ENCODE results near the gene TECRL.

TECRL gene

DNA sequence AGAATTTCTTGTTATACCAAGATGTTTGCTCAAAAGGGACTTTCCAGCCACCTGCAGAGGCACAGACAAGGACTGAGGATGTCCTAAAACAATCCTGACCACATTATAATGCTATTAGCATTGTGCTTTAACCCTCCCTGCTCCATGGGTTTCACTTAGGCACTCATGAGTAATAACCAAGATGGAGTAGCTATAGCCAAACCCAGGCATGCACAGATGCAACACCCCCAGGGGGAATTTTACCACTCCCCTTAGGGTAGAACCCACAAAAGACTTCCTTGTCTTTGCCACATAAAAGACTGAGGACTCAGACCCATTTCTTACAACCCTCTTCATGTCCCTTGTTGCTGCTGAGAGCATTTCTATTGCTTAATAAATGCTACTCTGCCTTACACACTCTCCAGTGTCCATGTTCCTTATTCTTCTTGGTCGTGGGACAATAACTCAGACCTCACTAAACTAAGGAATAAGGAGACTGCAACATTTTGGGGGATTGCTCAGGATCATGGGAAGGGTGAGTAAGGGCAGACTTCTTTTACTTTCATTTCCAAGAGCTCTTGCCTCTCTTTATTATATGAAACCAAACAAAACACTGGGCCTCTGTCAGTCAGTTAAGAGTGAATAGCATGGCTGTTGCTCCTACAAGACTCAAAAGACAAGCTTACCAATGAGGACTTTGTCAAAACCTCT lies 103.5 kb downstream of the TECRL start:
- Histone ChIP-seq H3K9ac (ENCODE audit: insufficient read length) (no peak overlapping the region), H3K9me3 (ENCODE audit: low read depth, low read length) (no peaks in the 10 kb centered on the region), H3K27ac (no peak overlapping the region), H3K36me3 (ENCODE audit: insufficient read depth, low read length) (no peaks in the 10 kb centered on the region), H3K4me3 (no peak overlapping the region)
- no peak for DNase-seq (ENCODE audit: low read depth, low spot score)
- TF ChIP-seq FOXP2 (optimal IDR thresholded peaks at IDR 0.05; ENCODE audit: control extremely low read depth, extremely low read length, insufficient read depth): no peak
- TF ChIP-seq EZH2 (IDR thresholded peaks at IDR 0.05): no peak
- TF ChIP-seq POLR2AphosphoS5 (IDR thresholded peaks at IDR 0.05; ENCODE audit: borderline replicate concordance, low read depth, low read length): no peak

DNA sequence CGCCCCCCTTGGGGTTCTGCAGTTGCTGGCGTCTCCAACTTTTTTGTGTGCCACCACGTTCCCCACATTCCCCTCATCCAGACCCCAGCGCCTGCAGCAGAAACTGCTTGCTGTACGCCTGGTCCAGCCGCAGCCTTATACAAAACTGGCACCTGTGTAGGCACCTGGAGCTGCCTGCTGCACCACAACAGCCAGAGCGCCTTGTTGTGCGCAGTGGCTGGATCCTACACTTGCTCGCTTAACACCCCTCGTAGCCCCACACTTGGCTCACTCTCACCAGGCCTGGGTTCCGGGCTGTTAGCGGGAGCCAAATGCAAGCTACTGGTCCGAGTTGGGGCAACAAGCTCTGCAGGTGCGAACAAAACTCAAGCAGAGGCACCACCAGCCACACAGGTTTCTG lies 136.8 kb downstream of the TECRL start:
- TF ChIP-seq EZH2 (IDR thresholded peaks at IDR 0.05): no peak
- no peak for TF ChIP-seq POLR2AphosphoS5 (IDR thresholded peaks at IDR 0.05; ENCODE audit: borderline replicate concordance, low read depth, low read length)
- no peak for TF ChIP-seq FOXP2 (optimal IDR thresholded peaks at IDR 0.05; ENCODE audit: control extremely low read depth, extremely low read length, insufficient read depth)

GRCh38 chr4:64271601-64272081 lies 137.6 kb downstream of the TECRL start:
- Histone ChIP-seq H3K27ac (no peak overlapping the region), H3K36me3 (ENCODE audit: insufficient read depth, low read length) (no peaks in the 10 kb centered on the region), H3K4me3 (no peak overlapping the region), H3K9me3 (ENCODE audit: low read depth, low read length) (no peaks in the 10 kb centered on the region; the same call in 1 of the 2 replicates), H3K9ac (ENCODE audit: insufficient read length) (no peak overlapping the region)
- no peak for DNase-seq (ENCODE audit: low read depth, low spot score)
- TF ChIP-seq EZH2 (IDR thresholded peaks at IDR 0.05) (no peak), FOXP2 (optimal IDR thresholded peaks at IDR 0.05; ENCODE audit: control extremely low read depth, extremely low read length, insufficient read depth) (no peak), POLR2AphosphoS5 (IDR thresholded peaks at IDR 0.05; ENCODE audit: borderline replicate concordance, low read depth, low read length) (no peak)

More for the DNA sequence above, 136.8 kb downstream of the TECRL start:
- no peak for DNase-seq (ENCODE audit: low read depth, low spot score)
- Histone ChIP-seq H3K9ac (ENCODE audit: insufficient read length) (no peak overlapping the region), H3K4me3 (no peak overlapping the region), H3K27ac (no peak overlapping the region), H3K36me3 (ENCODE audit: insufficient read depth, low read length) (no peaks in the 10 kb centered on the region), H3K9me3 (ENCODE audit: low read depth, low read length) (no peaks in the 10 kb centered on the region; the same call in 1 of the 2 replicates)

GRCh38 chr4:64266669-64267068 lies 142.6 kb downstream of the TECRL start:
- peak; percentile 18 for DNase-seq (ENCODE audit: low read depth, low spot score)
- Histone ChIP-seq H3K4me3 (0 out of 2 replicates have a peak overlapping the region, but pooled peaks have one; percentile 40), H3K27ac (peak overlapping the region; percentile 62), H3K36me3 (ENCODE audit: insufficient read depth, low read length) (no peaks in the 10 kb centered on the region), H3K9me3 (ENCODE audit: low read depth, low read length) (no peaks in the 10 kb centered on the region; the same call in 1 of the 2 replicates), H3K9ac (ENCODE audit: insufficient read length) (no peak overlapping the region)
- TF ChIP-seq POLR2AphosphoS5 (IDR thresholded peaks at IDR 0.05; ENCODE audit: borderline replicate concordance, low read depth, low read length): no peak; the same call in 1 of the 2 replicates
- no peak for TF ChIP-seq EZH2 (IDR thresholded peaks at IDR 0.05)
- TF ChIP-seq FOXP2 (optimal IDR thresholded peaks at IDR 0.05; ENCODE audit: control extremely low read depth, extremely low read length, insufficient read depth): no peak

- Histone ChIP-seq H3K27ac (no peak overlapping the region), H3K9ac (ENCODE audit: insufficient read length) (no peak overlapping the region), H3K4me3 (no peak overlapping the region), H3K36me3 (ENCODE audit: insufficient read depth, low read length) (no peaks in the 10 kb centered on the region), H3K9me3 (ENCODE audit: low read depth, low read length) (no peaks in the 10 kb centered on the region; the same call in 1 of the 2 replicates)
- no peak for DNase-seq (ENCODE audit: low read depth, low spot score)
- no peak for TF ChIP-seq EZH2 (IDR thresholded peaks at IDR 0.05)
- TF ChIP-seq FOXP2 (optimal IDR thresholded peaks at IDR 0.05; ENCODE audit: control extremely low read depth, extremely low read length, insufficient read depth): no peak
- TF ChIP-seq POLR2AphosphoS5 (IDR thresholded peaks at IDR 0.05; ENCODE audit: borderline replicate concordance, low read depth, low read length): no peak
Observed at GRCh38 chr4:64266263-64266662, 143.0 kb downstream of the TECRL start.

GRCh38 chr4:64251781-64252180 lies 157.5 kb downstream of the TECRL start:
- H3K9ac ChIP-seq (ENCODE audit: insufficient read length): no peak overlapping the region
- H3K27ac ChIP-seq: no peak overlapping the region
- H3K9me3 ChIP-seq (ENCODE audit: low read depth, low read length): no peaks in the 10 kb centered on the region; the same call in 1 of the 2 replicates
- TF ChIP-seq POLR2AphosphoS5 (IDR thresholded peaks at IDR 0.05; ENCODE audit: borderline replicate concordance, low read depth, low read length): no peak
- TF ChIP-seq EZH2 (IDR thresholded peaks at IDR 0.05): no peak
- TF ChIP-seq FOXP2 (optimal IDR thresholded peaks at IDR 0.05; ENCODE audit: control extremely low read depth, extremely low read length, insufficient read depth): no peak
- H3K36me3 ChIP-seq (ENCODE audit: insufficient read depth, low read length): no peaks in the 10 kb centered on the region
- no peak for DNase-seq (ENCODE audit: low read depth, low spot score)
- H3K4me3 ChIP-seq: no peak overlapping the region

GRCh38 chr4:64250488-64250887 lies 158.8 kb downstream of the TECRL start:
- DNase-seq (ENCODE audit: low read depth, low spot score): no peak
- TF ChIP-seq FOXP2 (optimal IDR thresholded peaks at IDR 0.05; ENCODE audit: control extremely low read depth, extremely low read length, insufficient read depth): no peak
- no peak for TF ChIP-seq POLR2AphosphoS5 (IDR thresholded peaks at IDR 0.05; ENCODE audit: borderline replicate concordance, low read depth, low read length)
- no peak for TF ChIP-seq EZH2 (IDR thresholded peaks at IDR 0.05)
- H3K27ac ChIP-seq: no peak overlapping the region

DNA sequence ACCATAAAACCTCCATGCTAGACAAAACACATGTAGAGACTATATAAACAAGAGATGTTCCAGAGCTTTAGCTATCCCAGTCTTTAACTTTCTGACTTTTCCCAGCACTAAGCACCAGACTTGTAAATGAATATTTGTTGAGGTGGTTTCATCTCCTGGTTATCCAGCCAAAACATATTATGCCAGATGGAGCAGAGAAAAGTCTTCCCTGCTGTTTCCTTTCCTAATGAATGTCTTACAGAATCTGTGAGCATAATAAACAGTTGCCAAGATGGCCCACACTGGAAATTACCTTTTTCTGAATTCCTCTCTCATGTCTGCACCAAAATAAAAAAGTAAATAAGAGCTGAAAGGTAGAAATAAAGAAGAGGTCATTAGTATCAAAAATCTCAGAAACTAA lies 159.2 kb downstream of the TECRL start:
- H3K4me3 ChIP-seq: no peak overlapping the region
- DNase-seq (ENCODE audit: low read depth, low spot score): no peak
- no peak overlapping the region for H3K27ac ChIP-seq
- no peaks in the 10 kb centered on the region; the same call in 1 of the 2 replicates for H3K9me3 ChIP-seq (ENCODE audit: low read depth, low read length)
- TF ChIP-seq POLR2AphosphoS5 (IDR thresholded peaks at IDR 0.05; ENCODE audit: borderline replicate concordance, low read depth, low read length) (no peak), FOXP2 (optimal IDR thresholded peaks at IDR 0.05; ENCODE audit: control extremely low read depth, extremely low read length, insufficient read depth) (no peak), EZH2 (IDR thresholded peaks at IDR 0.05) (no peak)
- no peaks in the 10 kb centered on the region for H3K36me3 ChIP-seq (ENCODE audit: insufficient read depth, low read length)
- H3K9ac ChIP-seq (ENCODE audit: insufficient read length): no peak overlapping the region

More at GRCh38 chr4:64250488-64250887, 158.8 kb downstream of the TECRL start:
- no peak overlapping the region for H3K4me3 ChIP-seq
- H3K36me3 ChIP-seq (ENCODE audit: insufficient read depth, low read length): no peaks in the 10 kb centered on the region
- no peaks in the 10 kb centered on the region; the same call in 1 of the 2 replicates for H3K9me3 ChIP-seq (ENCODE audit: low read depth, low read length)
- H3K9ac ChIP-seq (ENCODE audit: insufficient read length): no peak overlapping the region

Data from SK-N-MC (cell line).